ENCODE data around the gene KAT2B. TPM values are rescaled to one million over a fixed set of nuclear protein-coding genes. Genes with fewer than 3 reads are reported as not detected.

KAT2B gene
- total RNA-seq, 1 donor from 2014 or later: 3.6 TPM

DNA sequence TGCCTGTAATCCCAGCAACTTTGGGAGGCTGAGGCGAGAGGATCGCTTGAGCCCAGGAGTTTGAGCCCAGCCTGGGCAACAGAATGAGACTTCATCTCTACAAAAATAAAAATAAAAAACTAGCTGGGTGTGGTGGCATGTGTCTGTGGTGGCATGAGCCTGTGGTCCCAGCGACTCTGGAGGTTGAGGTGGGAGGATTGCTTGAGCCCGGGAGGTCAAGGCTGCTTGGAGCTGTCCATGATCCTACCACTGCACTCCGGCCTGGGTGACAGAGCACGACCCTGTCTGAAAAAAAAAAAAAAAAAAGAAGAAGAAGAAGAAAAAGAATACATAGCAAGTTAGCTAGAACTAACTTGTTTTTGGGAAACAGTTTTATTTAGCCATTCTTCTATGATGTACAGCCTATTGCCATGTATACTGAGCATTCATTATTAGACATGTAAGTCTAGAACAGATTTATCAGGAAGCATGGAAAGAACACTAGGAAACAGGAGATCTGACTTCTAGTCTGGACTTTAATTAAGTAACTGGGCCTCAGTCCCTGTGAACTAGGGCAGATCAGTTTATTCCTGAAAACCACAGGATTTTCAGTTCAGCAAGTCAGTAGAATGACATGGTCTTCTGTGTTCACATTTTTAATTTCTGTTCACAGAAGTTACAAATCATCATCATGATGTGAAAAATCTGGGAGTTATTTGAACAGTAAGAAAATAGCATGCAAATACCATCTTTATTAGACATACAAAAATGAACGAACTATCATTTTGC, 65.5 kb downstream of the KAT2B start:
- no peak overlapping the region for H3K4me3 ChIP-seq (ENCODE audit: low read depth, low read length)
- no peak for DNase-seq (ENCODE audit: low read depth)
- TF ChIP-seq, protein P1, sequence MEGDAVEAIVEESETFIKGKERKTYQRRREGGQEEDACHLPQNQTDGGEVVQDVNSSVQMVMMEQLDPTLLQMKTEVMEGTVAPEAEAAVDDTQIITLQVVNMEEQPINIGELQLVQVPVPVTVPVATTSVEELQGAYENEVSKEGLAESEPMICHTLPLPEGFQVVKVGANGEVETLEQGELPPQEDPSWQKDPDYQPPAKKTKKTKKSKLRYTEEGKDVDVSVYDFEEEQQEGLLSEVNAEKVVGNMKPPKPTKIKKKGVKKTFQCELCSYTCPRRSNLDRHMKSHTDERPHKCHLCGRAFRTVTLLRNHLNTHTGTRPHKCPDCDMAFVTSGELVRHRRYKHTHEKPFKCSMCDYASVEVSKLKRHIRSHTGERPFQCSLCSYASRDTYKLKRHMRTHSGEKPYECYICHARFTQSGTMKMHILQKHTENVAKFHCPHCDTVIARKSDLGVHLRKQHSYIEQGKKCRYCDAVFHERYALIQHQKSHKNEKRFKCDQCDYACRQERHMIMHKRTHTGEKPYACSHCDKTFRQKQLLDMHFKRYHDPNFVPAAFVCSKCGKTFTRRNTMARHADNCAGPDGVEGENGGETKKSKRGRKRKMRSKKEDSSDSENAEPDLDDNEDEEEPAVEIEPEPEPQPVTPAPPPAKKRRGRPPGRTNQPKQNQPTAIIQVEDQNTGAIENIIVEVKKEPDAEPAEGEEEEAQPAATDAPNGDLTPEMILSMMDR (conservative IDR thresholded peaks at IDR 0.05; ENCODE audit: low read depth, low read length): no peak

DNA sequence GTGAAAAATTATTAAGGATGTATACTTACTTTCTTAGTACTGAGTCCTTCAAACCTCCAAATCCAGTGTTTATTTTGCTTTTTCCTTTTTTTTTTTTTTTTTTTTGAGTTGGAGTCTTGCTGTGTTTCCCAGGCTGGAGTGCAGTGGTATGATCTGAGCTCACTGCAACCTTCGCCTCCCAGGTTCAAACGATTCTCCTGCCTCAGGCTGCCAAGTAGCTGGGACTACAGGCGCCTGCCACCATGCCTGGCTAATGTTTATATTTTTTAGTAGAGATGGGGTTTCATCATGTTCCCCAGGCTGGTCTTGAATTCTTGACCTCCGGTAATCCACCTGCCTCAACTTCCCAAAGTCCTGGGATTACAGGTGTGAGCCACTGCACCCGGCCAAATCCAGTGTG, 67.5 kb downstream of the KAT2B start:
- TF ChIP-seq, protein P1 (conservative IDR thresholded peaks at IDR 0.05; ENCODE audit: low read depth, low read length): no peak
- DNase-seq (ENCODE audit: low read depth): no peak
- no peak overlapping the region for H3K4me3 ChIP-seq (ENCODE audit: low read depth, low read length)

DNA sequence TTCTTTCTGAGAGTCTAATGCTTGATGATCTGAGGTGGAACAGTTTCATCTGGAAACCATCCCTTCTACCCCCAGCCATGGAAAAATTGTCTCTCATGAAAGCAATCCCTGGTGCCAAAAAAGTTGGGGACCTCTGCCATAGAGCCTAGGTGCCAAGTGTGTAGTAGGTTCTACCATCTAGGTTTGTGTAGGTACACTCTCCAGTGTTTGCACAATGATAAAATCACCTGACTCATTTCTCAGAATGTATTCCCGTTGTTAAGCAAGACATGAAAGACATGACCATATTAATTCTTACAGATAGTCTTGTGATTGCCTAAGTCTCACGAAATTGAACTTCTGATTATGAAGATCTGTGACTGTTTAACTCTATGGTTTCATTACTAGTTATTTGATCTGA, 68.6 kb downstream of the KAT2B start:
- TF ChIP-seq, protein P1 (conservative IDR thresholded peaks at IDR 0.05; ENCODE audit: low read depth, low read length): no peak
- DNase-seq (ENCODE audit: low read depth): no peak
- H3K4me3 ChIP-seq (ENCODE audit: low read depth, low read length): no peak overlapping the region

DNA sequence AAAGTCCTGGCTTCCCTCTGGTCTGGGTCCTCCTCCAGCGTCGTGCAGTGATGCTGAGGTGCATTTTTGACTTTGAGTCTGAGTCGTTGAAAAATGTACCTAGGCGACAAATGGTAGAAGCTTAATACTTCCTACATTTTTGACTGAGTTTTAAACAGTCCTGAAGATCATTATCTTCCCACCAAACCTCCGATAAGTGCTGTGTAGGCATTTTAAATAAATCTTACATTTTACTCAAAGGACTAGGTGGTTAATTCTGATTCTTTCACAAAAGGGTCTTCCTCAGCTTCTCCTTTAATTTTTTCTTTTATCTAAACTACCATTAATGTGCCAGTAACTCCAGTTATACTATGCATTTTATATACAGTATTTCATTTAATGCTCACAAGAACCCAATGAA, 70.6 kb downstream of the KAT2B start:
- TF ChIP-seq, protein P1 (conservative IDR thresholded peaks at IDR 0.05; ENCODE audit: low read depth, low read length): no peak
- DNase-seq (ENCODE audit: low read depth): no peak
- no peak overlapping the region for H3K4me3 ChIP-seq (ENCODE audit: low read depth, low read length)

DNA sequence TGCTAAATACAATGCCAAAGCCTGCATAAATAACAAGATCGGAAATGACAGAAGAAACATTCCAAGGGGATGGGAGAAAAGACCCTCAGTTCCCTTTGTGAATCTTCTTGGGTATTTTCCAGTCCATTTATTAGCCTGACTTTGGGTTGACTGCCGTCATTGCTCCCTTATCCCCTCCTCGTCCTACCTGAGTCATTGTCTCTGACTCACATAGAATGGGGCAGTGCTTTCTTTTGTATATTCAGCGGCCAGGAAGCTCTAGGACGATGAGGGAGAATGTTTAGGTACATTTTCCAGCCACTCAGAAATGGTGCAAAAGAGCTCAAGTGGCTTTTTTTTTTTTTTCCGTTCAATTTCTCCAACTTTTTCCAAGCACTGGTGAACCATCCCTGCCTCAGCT, 71.6 kb downstream of the KAT2B start:
- no peak for DNase-seq (ENCODE audit: low read depth)
- no peak overlapping the region for H3K4me3 ChIP-seq (ENCODE audit: low read depth, low read length)
- TF ChIP-seq, protein P1 (conservative IDR thresholded peaks at IDR 0.05; ENCODE audit: low read depth, low read length): no peak

DNA sequence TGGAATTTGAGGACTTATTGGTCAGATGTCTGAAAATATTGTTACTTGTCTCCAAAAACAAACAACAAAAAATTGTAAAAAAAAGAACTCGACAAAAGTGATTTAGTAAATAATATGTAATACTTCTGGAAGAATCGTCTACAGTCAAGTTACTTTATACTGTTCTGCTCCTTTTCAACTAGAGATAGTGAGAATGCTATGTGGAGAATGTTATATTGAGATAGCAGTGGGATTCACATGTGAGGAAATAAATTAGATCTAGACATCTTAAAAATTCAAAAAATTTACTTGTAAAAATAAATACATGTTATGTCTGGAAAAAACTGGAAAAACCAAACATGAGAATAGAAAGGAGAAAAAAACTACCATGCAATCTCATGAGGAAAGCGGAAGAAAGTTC, 80.8 kb downstream of the KAT2B start:
- TF ChIP-seq, protein P1 (conservative IDR thresholded peaks at IDR 0.05; ENCODE audit: low read depth, low read length): no peak
- no peak overlapping the region for H3K4me3 ChIP-seq (ENCODE audit: low read depth, low read length)
- DNase-seq (ENCODE audit: low read depth): no peak

DNA sequence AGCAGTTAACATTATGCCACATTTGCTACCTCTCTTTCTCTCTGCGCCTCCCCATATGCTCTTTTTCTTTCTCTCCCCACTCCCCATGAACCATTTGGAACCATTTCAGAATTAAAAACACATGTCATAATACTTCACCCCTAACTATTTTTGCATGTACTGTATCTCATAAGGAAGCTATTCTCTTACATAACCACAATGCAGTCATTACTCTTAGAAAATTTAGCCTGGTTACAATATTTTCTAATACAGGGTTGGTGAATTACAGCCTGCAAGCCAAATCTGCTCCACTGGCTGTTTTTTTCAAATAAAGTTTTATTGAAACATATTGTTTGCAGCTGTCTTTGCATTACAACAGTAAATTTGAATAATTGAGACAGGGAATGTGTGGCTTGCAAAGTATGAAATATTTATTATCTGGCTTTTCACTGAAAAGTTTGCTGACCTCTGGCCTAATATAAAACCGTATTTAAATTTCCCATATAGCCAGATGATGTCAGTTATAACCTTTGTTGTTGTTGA, 82.9 kb downstream of the KAT2B start:
- no peak for DNase-seq (ENCODE audit: low read depth)
- TF ChIP-seq, protein P1 (conservative IDR thresholded peaks at IDR 0.05; ENCODE audit: low read depth, low read length): no peak
- no peak overlapping the region for H3K4me3 ChIP-seq (ENCODE audit: low read depth, low read length)
